ENCODE data around the gene GNAQ. TPM values are rescaled to one million over a fixed set of nuclear protein-coding genes. Genes with fewer than 3 reads are reported as not detected.

The GNAQ gene
- total RNA-seq, 1 experiment from 2014 or later, result 55.5 TPM

DNA sequence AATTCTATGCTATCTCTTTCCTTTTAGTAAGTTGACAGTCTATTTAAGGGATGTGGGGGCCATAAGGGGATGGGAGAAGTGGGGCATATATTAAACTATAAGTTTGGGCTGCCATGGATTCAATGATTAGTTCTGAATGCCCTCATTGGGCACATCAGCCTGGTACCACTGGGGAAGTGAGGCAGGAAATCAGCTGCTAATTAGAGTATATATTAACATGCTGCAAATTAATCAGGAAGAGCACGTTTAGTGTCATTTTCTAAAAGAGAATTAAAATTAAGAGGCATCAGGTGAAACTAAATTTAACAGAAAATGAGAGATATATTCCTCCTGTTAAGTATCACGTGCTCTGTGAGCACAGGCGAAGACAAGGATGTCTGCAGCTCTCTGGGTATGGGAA lies 260.4 kb downstream of the GNAQ start:
- CTCF ChIA-PET, result interaction anchor here (0.6 to 1.4 kb wide), 3 partner anchors 20 to 264 kb away, joined by 3 to 5 read pairs (median 3); no protein-coding TSS in a partner anchor

DNA sequence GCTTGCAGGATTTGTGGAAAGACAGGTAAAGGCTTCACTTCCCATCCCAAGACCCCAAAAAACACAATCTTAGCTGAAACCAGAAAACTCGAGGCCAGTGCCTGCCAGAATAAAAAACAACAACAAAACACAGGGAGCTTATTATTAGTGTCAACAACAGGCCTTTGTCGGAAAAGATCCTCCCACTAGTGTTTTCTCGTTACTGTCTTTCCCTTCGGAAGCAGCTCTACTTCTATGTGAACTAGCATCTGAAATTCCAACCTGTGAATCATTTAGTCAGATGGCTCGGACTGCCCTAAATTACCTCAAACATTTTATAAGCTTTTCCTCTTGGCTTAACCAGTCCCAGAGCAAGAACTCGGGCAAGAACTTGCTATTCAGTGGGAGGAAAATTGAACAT lies 261.3 kb downstream of the GNAQ start:
- ChIA-PET CTCF (no interaction called here), POLR2A (interaction anchor here (0.5 kb wide), 1 partner anchor 57 kb away, joined by 4 read pairs; no protein-coding TSS in a partner anchor)
- ATAC-seq (no peak), DNase-seq (ENCODE audit: low spot score) (no peak)
- Mint-ChIP-seq H3K36me3 (peaks cover 5% of the 10 kb centered on the region; the same call in 1 of the 2 replicates), H3K4me3 (no peak overlapping the region), H3K27me3 (ENCODE audit: low read depth) (no peaks in the 10 kb centered on the region), H3K27ac (no peak overlapping the region), H3K9me3 (peaks cover 5% of the 10 kb centered on the region), H3K4me1 (peaks cover 7% of the 10 kb centered on the region)
- no peak for TF ChIP-seq ZNF138 (CRISPR knock-in tag; conservative IDR thresholded peaks at IDR 0.05)
- TF ChIP-seq, protein P1, sequence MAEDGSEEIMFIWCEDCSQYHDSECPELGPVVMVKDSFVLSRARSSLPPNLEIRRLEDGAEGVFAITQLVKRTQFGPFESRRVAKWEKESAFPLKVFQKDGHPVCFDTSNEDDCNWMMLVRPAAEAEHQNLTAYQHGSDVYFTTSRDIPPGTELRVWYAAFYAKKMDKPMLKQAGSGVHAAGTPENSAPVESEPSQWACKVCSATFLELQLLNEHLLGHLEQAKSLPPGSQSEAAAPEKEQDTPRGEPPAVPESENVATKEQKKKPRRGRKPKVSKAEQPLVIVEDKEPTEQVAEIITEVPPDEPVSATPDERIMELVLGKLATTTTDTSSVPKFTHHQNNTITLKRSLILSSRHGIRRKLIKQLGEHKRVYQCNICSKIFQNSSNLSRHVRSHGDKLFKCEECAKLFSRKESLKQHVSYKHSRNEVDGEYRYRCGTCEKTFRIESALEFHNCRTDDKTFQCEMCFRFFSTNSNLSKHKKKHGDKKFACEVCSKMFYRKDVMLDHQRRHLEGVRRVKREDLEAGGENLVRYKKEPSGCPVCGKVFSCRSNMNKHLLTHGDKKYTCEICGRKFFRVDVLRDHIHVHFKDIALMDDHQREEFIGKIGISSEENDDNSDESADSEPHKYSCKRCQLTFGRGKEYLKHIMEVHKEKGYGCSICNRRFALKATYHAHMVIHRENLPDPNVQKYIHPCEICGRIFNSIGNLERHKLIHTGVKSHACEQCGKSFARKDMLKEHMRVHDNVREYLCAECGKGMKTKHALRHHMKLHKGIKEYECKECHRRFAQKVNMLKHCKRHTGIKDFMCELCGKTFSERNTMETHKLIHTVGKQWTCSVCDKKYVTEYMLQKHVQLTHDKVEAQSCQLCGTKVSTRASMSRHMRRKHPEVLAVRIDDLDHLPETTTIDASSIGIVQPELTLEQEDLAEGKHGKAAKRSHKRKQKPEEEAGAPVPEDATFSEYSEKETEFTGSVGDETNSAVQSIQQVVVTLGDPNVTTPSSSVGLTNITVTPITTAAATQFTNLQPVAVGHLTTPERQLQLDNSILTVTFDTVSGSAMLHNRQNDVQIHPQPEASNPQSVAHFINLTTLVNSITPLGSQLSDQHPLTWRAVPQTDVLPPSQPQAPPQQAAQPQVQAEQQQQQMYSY (CRISPR knock-in tag; IDR thresholded peaks at IDR 0.05), result no peak
- no peak for TF ChIP-seq RORB (CRISPR knock-in tag; IDR thresholded peaks at IDR 0.05)
- TF ChIP-seq ZNF671 (CRISPR knock-in tag; IDR thresholded peaks at IDR 0.05), result no peak
- TF ChIP-seq MYBL2 (CRISPR knock-in tag; IDR thresholded peaks at IDR 0.05), result no peak
- TF ChIP-seq MXD4 (CRISPR knock-in tag; IDR thresholded peaks at IDR 0.05; ENCODE audit: borderline replicate concordance), result no peak

More for the DNA sequence above, 260.4 kb downstream of the GNAQ start:
- POLR2A ChIA-PET, result no interaction called here
- H3K4me1 Mint-ChIP-seq, result peaks cover 7% of the 10 kb centered on the region
- H3K27me3 Mint-ChIP-seq (ENCODE audit: low read depth), result no peaks in the 10 kb centered on the region
- H3K4me3 Mint-ChIP-seq, result no peak overlapping the region
- ATAC-seq (no peak), DNase-seq (ENCODE audit: low spot score) (no peak)
- TF ChIP-seq CREB1 (CRISPR knock-in tag; IDR thresholded peaks at IDR 0.05) (no peak), ELF4 (CRISPR knock-in tag; IDR thresholded peaks at IDR 0.05; ENCODE audit: low read depth) (no peak), EMX1 (CRISPR knock-in tag; IDR thresholded peaks at IDR 0.05) (no peak), JUN (CRISPR knock-in tag; IDR thresholded peaks at IDR 0.05) (no peak), PRRX2 (CRISPR knock-in tag; IDR thresholded peaks at IDR 0.05) (no peak), TP53 (CRISPR knock-in tag; IDR thresholded peaks at IDR 0.05) (no peak), SMAD4 (CRISPR knock-in tag; IDR thresholded peaks at IDR 0.05) (no peak), OVOL2 (CRISPR knock-in tag; IDR thresholded peaks at IDR 0.05; ENCODE audit: borderline replicate concordance) (no peak), CBFB (CRISPR knock-in tag; IDR thresholded peaks at IDR 0.05; ENCODE audit: low read depth) (no peak), ZNF423 (CRISPR knock-in tag; IDR thresholded peaks at IDR 0.05) (no peak), TEAD1 (CRISPR knock-in tag; IDR thresholded peaks at IDR 0.05) (no peak)
- TF ChIP-seq, protein P2, sequence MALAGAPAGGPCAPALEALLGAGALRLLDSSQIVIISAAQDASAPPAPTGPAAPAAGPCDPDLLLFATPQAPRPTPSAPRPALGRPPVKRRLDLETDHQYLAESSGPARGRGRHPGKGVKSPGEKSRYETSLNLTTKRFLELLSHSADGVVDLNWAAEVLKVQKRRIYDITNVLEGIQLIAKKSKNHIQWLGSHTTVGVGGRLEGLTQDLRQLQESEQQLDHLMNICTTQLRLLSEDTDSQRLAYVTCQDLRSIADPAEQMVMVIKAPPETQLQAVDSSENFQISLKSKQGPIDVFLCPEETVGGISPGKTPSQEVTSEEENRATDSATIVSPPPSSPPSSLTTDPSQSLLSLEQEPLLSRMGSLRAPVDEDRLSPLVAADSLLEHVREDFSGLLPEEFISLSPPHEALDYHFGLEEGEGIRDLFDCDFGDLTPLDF (CRISPR knock-in tag; IDR thresholded peaks at IDR 0.05), result no peak
- TF ChIP-seq, protein P3, sequence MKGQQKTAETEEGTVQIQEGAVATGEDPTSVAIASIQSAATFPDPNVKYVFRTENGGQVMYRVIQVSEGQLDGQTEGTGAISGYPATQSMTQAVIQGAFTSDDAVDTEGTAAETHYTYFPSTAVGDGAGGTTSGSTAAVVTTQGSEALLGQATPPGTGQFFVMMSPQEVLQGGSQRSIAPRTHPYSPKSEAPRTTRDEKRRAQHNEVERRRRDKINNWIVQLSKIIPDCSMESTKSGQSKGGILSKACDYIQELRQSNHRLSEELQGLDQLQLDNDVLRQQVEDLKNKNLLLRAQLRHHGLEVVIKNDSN (CRISPR knock-in tag; IDR thresholded peaks at IDR 0.05), result no peak
- TF ChIP-seq, protein P4, sequence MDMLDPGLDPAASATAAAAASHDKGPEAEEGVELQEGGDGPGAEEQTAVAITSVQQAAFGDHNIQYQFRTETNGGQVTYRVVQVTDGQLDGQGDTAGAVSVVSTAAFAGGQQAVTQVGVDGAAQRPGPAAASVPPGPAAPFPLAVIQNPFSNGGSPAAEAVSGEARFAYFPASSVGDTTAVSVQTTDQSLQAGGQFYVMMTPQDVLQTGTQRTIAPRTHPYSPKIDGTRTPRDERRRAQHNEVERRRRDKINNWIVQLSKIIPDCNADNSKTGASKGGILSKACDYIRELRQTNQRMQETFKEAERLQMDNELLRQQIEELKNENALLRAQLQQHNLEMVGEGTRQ (CRISPR knock-in tag; IDR thresholded peaks at IDR 0.05), result no peak
- TF ChIP-seq, protein P5, sequence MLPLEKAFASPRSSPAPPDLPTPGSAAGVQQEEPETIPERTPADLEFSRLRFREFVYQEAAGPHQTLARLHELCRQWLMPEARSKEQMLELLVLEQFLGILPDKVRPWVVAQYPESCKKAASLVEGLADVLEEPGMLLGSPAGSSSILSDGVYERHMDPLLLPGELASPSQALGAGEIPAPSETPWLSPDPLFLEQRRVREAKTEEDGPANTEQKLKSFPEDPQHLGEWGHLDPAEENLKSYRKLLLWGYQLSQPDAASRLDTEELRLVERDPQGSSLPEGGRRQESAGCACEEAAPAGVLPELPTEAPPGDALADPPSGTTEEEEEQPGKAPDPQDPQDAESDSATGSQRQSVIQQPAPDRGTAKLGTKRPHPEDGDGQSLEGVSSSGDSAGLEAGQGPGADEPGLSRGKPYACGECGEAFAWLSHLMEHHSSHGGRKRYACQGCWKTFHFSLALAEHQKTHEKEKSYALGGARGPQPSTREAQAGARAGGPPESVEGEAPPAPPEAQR (CRISPR knock-in tag; IDR thresholded peaks at IDR 0.05), result no peak
- TF ChIP-seq, protein P6, sequence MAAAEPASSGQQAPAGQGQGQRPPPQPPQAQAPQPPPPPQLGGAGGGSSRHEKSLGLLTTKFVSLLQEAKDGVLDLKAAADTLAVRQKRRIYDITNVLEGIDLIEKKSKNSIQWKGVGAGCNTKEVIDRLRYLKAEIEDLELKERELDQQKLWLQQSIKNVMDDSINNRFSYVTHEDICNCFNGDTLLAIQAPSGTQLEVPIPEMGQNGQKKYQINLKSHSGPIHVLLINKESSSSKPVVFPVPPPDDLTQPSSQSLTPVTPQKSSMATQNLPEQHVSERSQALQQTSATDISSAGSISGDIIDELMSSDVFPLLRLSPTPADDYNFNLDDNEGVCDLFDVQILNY (CRISPR knock-in tag; IDR thresholded peaks at IDR 0.05), result no peak
- TF ChIP-seq, protein P7, sequence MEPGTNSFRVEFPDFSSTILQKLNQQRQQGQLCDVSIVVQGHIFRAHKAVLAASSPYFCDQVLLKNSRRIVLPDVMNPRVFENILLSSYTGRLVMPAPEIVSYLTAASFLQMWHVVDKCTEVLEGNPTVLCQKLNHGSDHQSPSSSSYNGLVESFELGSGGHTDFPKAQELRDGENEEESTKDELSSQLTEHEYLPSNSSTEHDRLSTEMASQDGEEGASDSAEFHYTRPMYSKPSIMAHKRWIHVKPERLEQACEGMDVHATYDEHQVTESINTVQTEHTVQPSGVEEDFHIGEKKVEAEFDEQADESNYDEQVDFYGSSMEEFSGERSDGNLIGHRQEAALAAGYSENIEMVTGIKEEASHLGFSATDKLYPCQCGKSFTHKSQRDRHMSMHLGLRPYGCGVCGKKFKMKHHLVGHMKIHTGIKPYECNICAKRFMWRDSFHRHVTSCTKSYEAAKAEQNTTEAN (CRISPR knock-in tag; IDR thresholded peaks at IDR 0.05), result no peak
- TF ChIP-seq, protein P8, sequence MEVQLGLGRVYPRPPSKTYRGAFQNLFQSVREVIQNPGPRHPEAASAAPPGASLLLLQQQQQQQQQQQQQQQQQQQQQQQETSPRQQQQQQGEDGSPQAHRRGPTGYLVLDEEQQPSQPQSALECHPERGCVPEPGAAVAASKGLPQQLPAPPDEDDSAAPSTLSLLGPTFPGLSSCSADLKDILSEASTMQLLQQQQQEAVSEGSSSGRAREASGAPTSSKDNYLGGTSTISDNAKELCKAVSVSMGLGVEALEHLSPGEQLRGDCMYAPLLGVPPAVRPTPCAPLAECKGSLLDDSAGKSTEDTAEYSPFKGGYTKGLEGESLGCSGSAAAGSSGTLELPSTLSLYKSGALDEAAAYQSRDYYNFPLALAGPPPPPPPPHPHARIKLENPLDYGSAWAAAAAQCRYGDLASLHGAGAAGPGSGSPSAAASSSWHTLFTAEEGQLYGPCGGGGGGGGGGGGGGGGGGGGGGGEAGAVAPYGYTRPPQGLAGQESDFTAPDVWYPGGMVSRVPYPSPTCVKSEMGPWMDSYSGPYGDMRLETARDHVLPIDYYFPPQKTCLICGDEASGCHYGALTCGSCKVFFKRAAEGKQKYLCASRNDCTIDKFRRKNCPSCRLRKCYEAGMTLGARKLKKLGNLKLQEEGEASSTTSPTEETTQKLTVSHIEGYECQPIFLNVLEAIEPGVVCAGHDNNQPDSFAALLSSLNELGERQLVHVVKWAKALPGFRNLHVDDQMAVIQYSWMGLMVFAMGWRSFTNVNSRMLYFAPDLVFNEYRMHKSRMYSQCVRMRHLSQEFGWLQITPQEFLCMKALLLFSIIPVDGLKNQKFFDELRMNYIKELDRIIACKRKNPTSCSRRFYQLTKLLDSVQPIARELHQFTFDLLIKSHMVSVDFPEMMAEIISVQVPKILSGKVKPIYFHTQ (CRISPR knock-in tag; IDR thresholded peaks at IDR 0.05), result no peak
- H3K36me3 Mint-ChIP-seq, result peaks cover 3% of the 10 kb centered on the region
- no peak overlapping the region for H3K27ac Mint-ChIP-seq
- peaks cover 3% of the 10 kb centered on the region for H3K9me3 Mint-ChIP-seq

All from WTC11 (cell line).